Heart left ventricle (tissue), 16 donors: ENCODE data around the gene SLC7A14. TPM values are rescaled to one million over a fixed set of nuclear protein-coding genes. Genes with fewer than 3 reads are reported as not detected.

ENCODE experiments used
- ATAC-seq, 4 donors: fragments of 200-7000 bp; cut with Tn5 transposase; one replicate each; pipeline ENCODE4 v1.9.1; 2020 to 2022; ENCODE audit warnings: moderate library complexity in 4 of 4, mild to moderate bottlenecking in 3 of 4, moderate number of reproducible peaks in 1 of 4
- DNase-seq, 5 donors: peaks; one replicate each; pipeline ENCODE4 v3.0.0-alpha.2; 2020
- H3K27ac ChIP-seq, 12 donors: fragments of 200-600 bp; sonication (generic) in 4 of 12; one replicate each; pipeline versions ENCODE4 v1.5.0 to v1.8.0; 2016 to 2022; ENCODE audit warnings: mild to moderate bottlenecking in 2 of 12
- H3K27me3 ChIP-seq, 9 donors: fragments of 200-600 bp; sonication (generic) in 2 of 9; one replicate each; pipeline versions ENCODE4 v1.5.1 to v1.8.0; 2016 to 2022; ENCODE audit warnings: mild to moderate bottlenecking in 3 of 9
- H3K36me3 ChIP-seq, 9 donors: fragments of 200-600 bp; sonication (generic) in 2 of 9; one replicate each; pipeline versions ENCODE4 v1.5.0 to v1.8.0; 2018 to 2022; ENCODE audit warnings: mild to moderate bottlenecking in 2 of 9
- H3K4me1 ChIP-seq, 12 donors: fragments of 200-600 bp; sonication (generic) in 4 of 12; one replicate each; pipeline versions ENCODE4 v1.5.0 to v1.8.0; 2016 to 2022; ENCODE audit warnings: mild to moderate bottlenecking in 3 of 12
- H3K4me3 ChIP-seq, 12 donors: fragments of 200-600 bp; sonication (generic) in 4 of 12; one replicate each; pipeline versions ENCODE4 v1.5.0 to v1.8.0; 2017 to 2022; ENCODE audit warnings: mild to moderate bottlenecking in 9 of 12, moderate library complexity in 4 of 12
- H3K9me3 ChIP-seq, 12 donors: fragments of 200-600 bp; sonication (generic) in 4 of 12; one replicate each; pipeline versions ENCODE4 v1.5.0 to v1.8.0; 2016 to 2022; ENCODE audit warnings: mild to moderate bottlenecking in 1 of 12
- CTCF ChIP-seq, 12 donors: fragments of 200-600 bp; sonication (generic) in 4 of 12; IDR thresholded peaks; one replicate each; pipeline versions ENCODE4 v1.5.0 to v1.8.0; 2018 to 2022; ENCODE audit warnings: antibody characterized with exemption in 12 of 12, mild to moderate bottlenecking in 5 of 12
- POLR2A ChIP-seq, 2 donors: fragments of 450-650 bp; IDR thresholded peaks; one replicate each; pipeline ENCODE4 v1.6.1; 2017; ENCODE audit warnings: antibody characterized with exemption in 2 of 2, mild to moderate bottlenecking in 2 of 2, moderate library complexity in 2 of 2
- WGBS, 4 donors: extraction: QIAGEN DNeasy Blood & Tissue Kit in 2 of 4; methylation state at CpG; one replicate each; pipeline versions ENCODE4 v1.1.5 to v1.1.7; 2013 to 2018; 5-methylcytosine and 5-hydroxymethylcytosine counted together
- intact Hi-C, 10 donors: fragments of 100-400 bp; cut with DNase I; formaldehyde crosslinking; loops; one replicate each; pipeline versions ENCODE4 v1.11.1 to v1.14.2; 2022
- long read RNA-seq, 3 donors: library from polyadenylated mRNA; unstranded; transcript quantifications; one replicate each; pipeline ENCODE4 v2.0.0, GENCODE V29; 2020 to 2021
- polyA plus RNA-seq, 2 donors: library from polyadenylated mRNA; stranded (reverse); fragments of 200-250 nt; gene quantifications; one replicate each; pipeline ENCODE4 v1.2.3, GENCODE V29; 2013
- total RNA-seq, 9 donors: library from RNA; depleted of rRNA in 2 of 9; stranded (reverse); fragments of >200 nt in 2 of 9; fragmentation: NEBNext Ultra II Directional in 3 of 9; extraction: Animal tissue kit (Norgen Biotek cat#: 25700) in 3 of 9; gene quantifications; one replicate each; pipeline versions ENCODE4 v1.1.0 to v1.2.4, GENCODE V29; 2016 to 2023
- donor health status: ischemic (EF 13 %, LVEDD 7.1; RV severe dilation, severe dysfunction).
- donor health status: healthy with polysubstance abuse.
- donor health status: DM: no; HTN: yes; CAD: no.
- donor health status: DM: no; HTN: no; CAD: no.
- donor health status: ischemic (EF 25% LVEDD 6.9; RV normal size, moderate dysfunction).
- donor health status: ischemic (EF 25% LVEDD 5.7; RV mildly dilated, moderate dysfunction).
- donor health status: healthy.
- donor health status: DM: yes; HTN: yes; CAD: no.
- donor health status: ischemic (EF 35%, LVEDD 5.7; RV mildly dilated, moderate dysfunction).
- donor health status: nonischemic (EF 11% LVEDD 7.7; RV severe dilation, severe dysfunction).
- donor health status: DM: yes; HTN: yes; CAD: no.
- donor health status: PGD.
- donor health status: ischemic (EF 29% LVEDD 5.4; RV normal size, mild dysfunction).
- donor health status: nonischemic (EF 23%, LVEDD 6.1; RV moderate dilation, normal function).

Gene SLC7A14
- under 1 TPM in 2 of 9 donors, not detected in 7; 0.02 TPM for total RNA-seq
- polyA plus RNA-seq, result not detected
- long read RNA-seq, donor 1, result 0 reads
- long read RNA-seq, donor 2, partial matches to known transcripts, result 1 of 1 reads
- long read RNA-seq, donor 2, other reads (novel, unspliced or antisense), result 0 of 1 reads
- long read RNA-seq, donor 3, result 0 reads

- Histone ChIP-seq H3K36me3 (no peaks in the 10 kb centered on the region), H3K9me3 (no peaks in the 10 kb centered on the region), H3K4me1 (peaks cover 0 to 16% (median 3%) of the 10 kb centered on the region in 12 donors), H3K27me3 (peaks cover 12 to 54% (median 23%) of the 10 kb centered on the region in 9 donors), H3K4me3 (peak within 1 kb of the TSS; percentile 15 to 48 (median 36)), H3K27ac (no peak within 1 kb of the TSS)
- TF ChIP-seq POLR2A (IDR thresholded peaks at IDR 0.05) (no peak), CTCF (IDR thresholded peaks at IDR 0.05) (no peak)
- DNase-seq (peak in 1 of 5 donors; percentile 7), ATAC-seq (peak in 3 of 4 donors; percentile 39 to 54 (median 53))
- intact Hi-C loops, result no loop called here
- WGBS, 4 donors, result 4 to 16% (median 7%) methylated on average over 3 to 12 of the region's 12 CpGs
These were observed at the start of gene SLC7A14 for GRCh38 chr3:170585937-170586310. TSS of gene SLC7A14 (minus strand) at chr3:170586075. CDS start at chr3:170526936, 59,139 bp downstream.

GRCh38 chr3:170635385-170635735 is 49.5 kb upstream of the SLC7A14 start:
- Histone ChIP-seq H3K27me3 (no peaks in the 10 kb centered on the region), H3K27ac (no peak overlapping the region), H3K4me1 (no peaks in the 10 kb centered on the region), H3K9me3 (no peaks in the 10 kb centered on the region), H3K4me3 (no peak overlapping the region), H3K36me3 (no peaks in the 10 kb centered on the region)
- no peak for TF ChIP-seq CTCF (IDR thresholded peaks at IDR 0.05)
- no peak for TF ChIP-seq POLR2A (IDR thresholded peaks at IDR 0.05)
- ATAC-seq (no peak), DNase-seq (no peak)
- 56 to 76% (median 65%) methylated on average over 2 of the region's 2 CpGs for WGBS, 4 donors
- intact Hi-C loops, result no loop called here

GRCh38 chr3:170634663-170635384 is 48.9 kb upstream of the SLC7A14 start:
- DNase-seq (no peak), ATAC-seq (no peak)
- Histone ChIP-seq H3K9me3 (no peaks in the 10 kb centered on the region), H3K27me3 (no peaks in the 10 kb centered on the region), H3K4me1 (no peaks in the 10 kb centered on the region), H3K36me3 (no peaks in the 10 kb centered on the region), H3K27ac (no peak overlapping the region), H3K4me3 (no peak overlapping the region)
- intact Hi-C loops, result no loop called here
- 84 to 86% (median 85%) methylated on average over 3 of the region's 3 CpGs for WGBS, 4 donors
- no peak for TF ChIP-seq CTCF (IDR thresholded peaks at IDR 0.05)
- TF ChIP-seq POLR2A (IDR thresholded peaks at IDR 0.05), result no peak

- intact Hi-C loops, result no loop called here
- no peaks in the 10 kb centered on the region for H3K4me1 ChIP-seq
- H3K27ac ChIP-seq, result no peak overlapping the region
- H3K27me3 ChIP-seq, result no peaks in the 10 kb centered on the region
- H3K9me3 ChIP-seq, result no peaks in the 10 kb centered on the region
- no peak overlapping the region for H3K4me3 ChIP-seq
- TF ChIP-seq POLR2A (IDR thresholded peaks at IDR 0.05), result no peak
- TF ChIP-seq CTCF (IDR thresholded peaks at IDR 0.05), result no peak
- DNase-seq (no peak), ATAC-seq (no peak)
- H3K36me3 ChIP-seq, result no peaks in the 10 kb centered on the region
- WGBS, 4 donors, result 81 to 90% (median 82%) methylated on average over 4 of the region's 4 CpGs
These were observed 47.7 kb upstream of the SLC7A14 start for GRCh38 chr3:170633573-170633972.
